Uterus (tissue), 4 donors: ENCODE results near the gene MYBBP1A. TPM values are rescaled to one million over a fixed set of nuclear protein-coding genes. Genes with fewer than 3 reads are reported as not detected.

ENCODE experiments used
- DNase-seq, 2 donors: peaks; one replicate each; pipeline ENCODE4 v3.0.0-alpha.2; 2019 to 2020
- H3K27ac ChIP-seq, 2 donors: fragments of 200-600 bp; sonication (generic); 1 replicate in 1 of 2; 2 replicates in 1 of 2; pipeline ENCODE4 v1.5.1; 2016 to 2018
- H3K27me3 ChIP-seq, 2 donors: fragments of 200-600 bp; sonication (generic); one replicate each; pipeline ENCODE4 v1.5.1; 2018 to 2019; ENCODE audit warnings: control low read depth in 1 of 2
- H3K36me3 ChIP-seq, 2 donors: fragments of 200-600 bp; sonication (generic); one replicate each; pipeline ENCODE4 v1.5.1; 2019; ENCODE audit warnings: control low read depth in 1 of 2
- H3K4me1 ChIP-seq, 2 donors: fragments of 200-600 bp; sonication (generic); one replicate each; pipeline ENCODE4 v1.5.1; 2018 to 2019; ENCODE audit warnings: control low read depth in 1 of 2
- H3K4me3 ChIP-seq, 2 donors: fragments of 200-600 bp; sonication (generic); 1 replicate in 1 of 2; 2 replicates in 1 of 2; pipeline ENCODE4 v1.5.1; 2018 to 2019; ENCODE audit warnings: mild to moderate bottlenecking in 1 of 2
- H3K9me3 ChIP-seq, 2 donors: fragments of 200-600 bp; sonication (generic); one replicate each; pipeline ENCODE4 v1.5.1; 2019; ENCODE audit warnings: control low read depth in 1 of 2
- CTCF ChIP-seq, 4 experiments: fragments of 200-600 bp in 2 of 4; fragments of 450-650 bp in 2 of 4; sonication (generic) in 2 of 4; IDR thresholded peaks; one replicate each; pipeline ENCODE4 v1.5.1; 2016 to 2019; ENCODE audit warnings: antibody characterized with exemption in 4 of 4, mild to moderate bottlenecking in 2 of 4, moderate library complexity in 1 of 4
- POLR2A ChIP-seq, 2 donors: fragments of 450-650 bp; IDR thresholded peaks; one replicate each; pipeline ENCODE4 v1.6.1; 2016; ENCODE audit warnings: antibody characterized with exemption in 2 of 2, mild to moderate bottlenecking in 1 of 2, moderate library complexity in 1 of 2
- intact Hi-C: fragments of 100-400 bp; cut with DNase I; formaldehyde crosslinking; loops from one replicate; pipeline ENCODE4 v1.15.1; 2023; ENCODE audit warnings: low total_unique reads
- total RNA-seq, 4 donors: library from RNA; depleted of rRNA in 3 of 4; stranded (reverse); fragments of >200 nt in 3 of 4; gene quantifications; one replicate each; pipeline versions ENCODE4 v1.1.0 to v1.2.4, GENCODE V29; 2014 to 2023
- donor health status: DM: yes; HTN: yes; CAD: no.

The MYBBP1A gene
- total RNA-seq, 4 donors from 2014 or later: 10.9 to 64.7 (median 25.2) TPM

DNA sequence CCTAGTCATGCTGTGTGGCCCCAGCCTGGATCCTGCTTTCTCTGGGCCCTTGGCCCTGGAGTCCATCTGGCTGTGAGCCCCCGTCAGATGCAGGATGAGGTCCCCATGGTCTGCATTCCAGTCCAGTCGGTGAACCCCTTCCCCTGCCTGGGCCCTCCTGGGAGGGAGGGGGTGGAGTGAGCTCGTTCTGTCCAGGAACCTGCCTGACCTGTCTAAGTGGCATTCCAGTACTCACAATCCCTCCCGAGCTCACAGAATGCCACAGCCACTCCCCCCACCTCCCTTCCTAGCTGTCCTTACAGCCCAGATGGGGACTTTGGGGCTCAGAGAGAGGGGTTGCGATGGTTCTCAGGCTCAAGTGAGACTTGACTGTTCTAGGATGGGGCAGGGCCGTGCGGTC lies 41.0 kb downstream of the MYBBP1A start:
- no peaks in the 10 kb centered on the region for H3K27me3 ChIP-seq
- no peaks in the 10 kb centered on the region for H3K4me1 ChIP-seq
- H3K9me3 ChIP-seq: no peaks in the 10 kb centered on the region
- H3K27ac ChIP-seq: no peak overlapping the region
- DNase-seq: no peak
- H3K4me3 ChIP-seq: no peak overlapping the region
- TF ChIP-seq POLR2A (IDR thresholded peaks at IDR 0.05) (no peak), CTCF (IDR thresholded peaks at IDR 0.05) (no peak)
- intact Hi-C loops: no loop called here
- no peaks in the 10 kb centered on the region for H3K36me3 ChIP-seq

- Histone ChIP-seq H3K9me3 (no peaks in the 10 kb centered on the region), H3K27ac (no peak overlapping the region), H3K27me3 (no peaks in the 10 kb centered on the region), H3K4me3 (no peak overlapping the region), H3K36me3 (no peaks in the 10 kb centered on the region), H3K4me1 (no peaks in the 10 kb centered on the region)
- TF ChIP-seq CTCF (IDR thresholded peaks at IDR 0.05) (no peak), POLR2A (IDR thresholded peaks at IDR 0.05) (no peak)
- intact Hi-C loops: no loop called here
- no peak for DNase-seq
Observed at GRCh38 chr17:4513113-4514032, 41.8 kb downstream of the MYBBP1A start.

DNA sequence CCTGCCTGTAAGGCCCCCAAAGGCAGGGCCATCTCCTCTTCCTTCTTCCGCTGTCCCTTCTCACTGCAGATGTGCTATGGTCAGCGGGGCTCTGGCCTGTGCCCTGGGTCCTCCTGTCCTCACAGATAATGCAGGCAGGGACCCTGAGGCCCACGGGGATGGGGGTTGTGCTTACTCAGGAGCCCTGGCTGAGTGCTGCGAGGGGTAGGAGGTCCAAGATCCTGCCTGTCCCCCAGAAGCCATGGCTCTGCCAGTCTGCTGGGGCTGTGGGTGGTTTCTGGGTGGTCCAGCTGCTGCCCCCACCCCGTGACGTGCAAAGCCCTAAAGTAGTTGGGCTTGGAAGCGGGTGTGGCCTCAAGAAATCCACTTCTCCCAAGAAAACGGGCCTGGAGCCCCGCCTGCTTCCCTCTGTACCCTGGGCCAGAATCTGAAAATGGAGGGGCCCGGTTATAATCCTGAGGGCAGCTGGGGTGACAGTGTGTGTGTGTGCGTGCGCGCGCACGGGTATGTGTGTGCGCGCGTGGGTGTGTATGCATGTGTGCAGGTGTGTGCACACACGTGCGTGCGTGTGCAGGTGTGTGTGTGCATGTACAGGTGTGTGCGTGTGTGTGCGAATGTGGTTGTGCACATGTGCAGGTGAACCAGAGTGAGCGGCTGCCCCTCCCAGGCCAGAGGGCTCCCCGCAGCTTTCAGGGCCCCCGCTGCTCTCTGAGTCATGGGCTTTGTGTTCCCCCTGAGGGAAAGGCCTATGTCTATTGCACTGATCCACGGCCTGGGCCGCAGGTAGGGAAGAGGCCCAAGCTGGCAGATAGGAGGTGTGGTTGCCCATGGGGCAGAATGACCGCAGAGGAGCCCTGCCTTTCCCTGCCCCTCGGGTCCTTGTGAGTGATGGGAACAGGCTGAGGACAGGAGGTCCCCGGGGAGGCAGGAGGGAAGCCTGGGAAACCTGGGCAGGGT lies 42.8 kb downstream of the MYBBP1A start:
- no peaks in the 10 kb centered on the region for H3K27me3 ChIP-seq
- H3K27ac ChIP-seq: no peak overlapping the region
- no peaks in the 10 kb centered on the region for H3K4me1 ChIP-seq
- no peaks in the 10 kb centered on the region for H3K36me3 ChIP-seq
- H3K4me3 ChIP-seq: no peak overlapping the region
- intact Hi-C loops: no loop called here
- H3K9me3 ChIP-seq: no peaks in the 10 kb centered on the region
- no peak for DNase-seq
- no peak for TF ChIP-seq CTCF (IDR thresholded peaks at IDR 0.05)
- TF ChIP-seq POLR2A (IDR thresholded peaks at IDR 0.05): no peak

- DNase-seq: no peak
- no peak overlapping the region for H3K4me3 ChIP-seq
- no peaks in the 10 kb centered on the region for H3K27me3 ChIP-seq
- H3K9me3 ChIP-seq: no peaks in the 10 kb centered on the region
- TF ChIP-seq CTCF (IDR thresholded peaks at IDR 0.05): no peak
- no peak for TF ChIP-seq POLR2A (IDR thresholded peaks at IDR 0.05)
- no peak overlapping the region for H3K27ac ChIP-seq
- no peaks in the 10 kb centered on the region for H3K36me3 ChIP-seq
- intact Hi-C loops: no loop called here
- no peaks in the 10 kb centered on the region for H3K4me1 ChIP-seq
Observed at GRCh38 chr17:4511199-4511932, 43.8 kb downstream of the MYBBP1A start.
